GM18870 (cell line): Measurements from ENCODE around the gene PLD3.
"Not testable (repeated sequence)": the region's sequence is repeated elsewhere in the genome, so short reads cannot be mapped to it uniquely, and the experiment has no call there.

Source experiments
- ATAC-seq: cut with Tn5 transposase; IDR thresholded peaks from one replicate; pipeline ENCODE4 v1.9.1; 2021; ENCODE audit warnings: moderate library complexity; ENCODE audit not compliant: unreplicated experiment

PLD3 gene

DNA sequence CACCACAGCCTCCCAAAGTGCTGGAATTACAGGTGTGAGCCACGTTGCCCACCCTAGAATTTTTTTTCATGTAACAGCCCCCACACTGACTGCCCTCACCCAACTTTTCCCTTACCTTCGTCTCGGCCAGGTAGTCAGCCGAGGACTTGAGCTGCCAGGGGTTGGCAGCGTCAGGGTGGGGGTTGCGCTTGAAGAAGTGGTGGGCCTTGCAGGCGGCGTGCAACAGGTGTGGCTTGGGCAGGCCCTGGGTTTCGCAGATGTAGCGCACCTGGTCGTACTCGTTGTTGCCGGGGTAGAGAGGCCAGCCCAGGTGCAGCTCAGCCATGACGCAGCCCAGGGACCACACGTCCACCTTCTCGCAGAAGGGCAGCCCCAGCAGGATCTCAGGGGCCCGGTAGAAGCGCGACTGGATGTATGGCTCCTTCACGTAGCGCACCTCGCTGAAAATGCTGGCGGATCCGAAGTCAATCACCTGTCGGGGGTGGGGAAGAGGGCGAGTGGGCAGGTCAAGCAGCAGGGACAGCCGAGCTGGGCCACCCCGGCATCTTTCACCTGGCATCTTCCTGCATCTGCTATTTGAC lies 35.3 kb downstream of the PLD3 start:
- no peak for ATAC-seq

GRCh38 chr19:40387155-40387554 lies 38.7 kb downstream of the PLD3 start:
- no peak for ATAC-seq

DNA sequence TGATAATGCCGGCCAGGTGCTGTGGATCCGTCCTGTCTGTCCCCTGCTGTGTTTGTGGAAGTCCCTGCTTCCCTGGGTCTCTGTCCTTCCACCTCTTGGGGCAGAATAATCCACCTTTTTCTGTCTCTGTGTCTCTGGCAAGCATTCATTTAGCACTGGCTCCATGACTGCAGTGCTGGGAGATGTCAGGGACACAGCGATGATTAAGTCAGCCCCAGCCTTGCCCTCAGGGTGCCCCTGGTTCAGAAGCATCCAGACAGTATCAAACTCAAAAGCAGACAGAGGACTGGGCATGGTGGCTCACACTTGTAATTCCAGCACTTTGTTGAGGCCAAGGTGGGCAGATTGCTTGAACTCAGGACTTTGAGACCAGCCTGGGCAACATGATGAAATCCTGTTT lies 40.0 kb downstream of the PLD3 start:
- no peak for ATAC-seq

DNA sequence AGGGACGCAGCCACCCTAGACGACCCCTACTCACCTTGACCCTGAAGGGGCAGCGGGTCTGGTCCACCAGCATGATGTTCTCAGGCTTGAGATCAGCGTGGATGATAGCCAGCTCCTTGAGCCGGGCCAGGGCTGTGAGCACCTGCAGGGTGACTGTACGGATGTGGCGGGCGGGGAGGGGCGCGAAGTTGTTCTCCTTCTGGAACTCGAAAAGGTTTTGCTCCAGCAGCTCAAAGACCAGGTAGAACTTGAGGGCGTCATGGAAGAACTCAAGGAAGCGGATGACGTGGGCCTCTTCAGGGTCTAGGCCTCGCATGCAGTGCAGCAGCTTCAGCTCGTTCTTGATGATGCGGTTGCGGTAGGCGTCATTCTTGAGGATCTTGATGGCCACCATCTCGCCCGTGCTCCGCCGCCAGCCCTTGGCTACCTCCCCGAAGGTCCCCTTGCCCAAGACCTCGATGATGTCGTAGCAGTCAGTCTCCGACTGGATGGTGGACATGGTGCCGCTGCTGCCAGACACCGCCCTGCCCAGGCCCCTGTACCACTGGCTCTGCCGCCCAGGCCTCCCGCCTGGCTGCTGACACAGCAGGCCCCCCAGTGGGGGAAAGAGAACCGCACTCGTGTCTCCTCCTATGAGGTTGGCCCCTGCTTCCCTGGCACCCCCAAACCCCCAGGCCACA lies 41.0 kb downstream of the PLD3 start:
- ATAC-seq, result no peak

- ATAC-seq, result no peak
Observed at GRCh38 chr19:40390084-40390742, 41.7 kb downstream of the PLD3 start, which contains the start of gene HIPK4. HIPK4 (minus strand) TSS chr19:40390181; CDS start chr19:40389902, 279 bp downstream.

DNA sequence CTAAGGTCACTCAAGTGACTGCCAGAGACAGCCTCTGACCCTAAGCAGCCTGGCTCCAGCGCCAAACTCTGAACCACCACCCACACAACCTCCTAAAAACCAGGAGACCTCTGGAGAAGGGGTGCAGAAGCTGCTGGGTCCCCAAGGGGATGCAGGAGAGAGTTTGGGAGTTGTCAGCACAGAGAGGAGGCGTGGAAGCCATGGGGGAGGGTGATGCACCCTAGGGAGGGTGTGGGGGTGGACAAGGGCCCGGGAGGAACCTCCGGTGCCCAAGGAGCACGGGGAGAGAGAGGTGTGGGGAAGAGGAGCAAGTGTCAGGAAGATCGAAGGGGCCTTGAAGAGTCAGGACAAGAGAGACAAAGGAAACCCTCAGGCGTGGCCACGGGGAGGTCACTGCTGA lies 43.6 kb downstream of the PLD3 start:
- no peak for ATAC-seq

DNA sequence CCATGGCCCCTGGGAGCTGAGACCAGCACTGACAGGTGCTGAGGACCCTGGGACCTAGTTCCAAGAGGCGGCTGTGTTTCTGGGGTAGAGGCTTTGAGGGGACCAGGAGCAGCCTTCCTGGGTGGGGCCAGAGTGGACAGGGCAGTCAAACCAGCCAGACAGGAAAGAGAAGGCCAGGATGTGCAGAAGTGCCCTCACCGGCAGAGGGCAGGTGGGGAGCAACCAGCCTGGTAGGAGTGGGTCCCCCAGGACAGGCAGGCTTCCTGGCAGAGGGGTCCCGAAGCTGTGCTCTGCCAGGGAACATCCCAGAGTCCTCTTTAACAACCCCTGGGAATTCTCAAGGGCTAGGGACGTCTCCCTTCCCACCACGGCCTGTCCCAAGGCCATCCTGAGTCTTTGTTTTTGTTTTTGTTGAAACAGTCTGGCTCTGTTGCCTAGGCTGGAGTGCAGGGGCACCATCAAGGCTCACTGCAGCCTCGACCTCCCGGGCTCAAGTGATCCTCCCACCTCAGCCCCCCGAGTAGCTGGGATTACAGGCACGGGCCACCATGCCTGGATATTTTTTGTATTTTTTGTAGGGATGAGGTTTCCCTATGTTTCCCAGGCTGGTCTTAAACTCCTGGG lies 44.5 kb downstream of the PLD3 start:
- ATAC-seq, result no peak

GRCh38 chr19:40393894-40394815 lies 45.7 kb downstream of the PLD3 start:
- ATAC-seq, result no peak

DNA sequence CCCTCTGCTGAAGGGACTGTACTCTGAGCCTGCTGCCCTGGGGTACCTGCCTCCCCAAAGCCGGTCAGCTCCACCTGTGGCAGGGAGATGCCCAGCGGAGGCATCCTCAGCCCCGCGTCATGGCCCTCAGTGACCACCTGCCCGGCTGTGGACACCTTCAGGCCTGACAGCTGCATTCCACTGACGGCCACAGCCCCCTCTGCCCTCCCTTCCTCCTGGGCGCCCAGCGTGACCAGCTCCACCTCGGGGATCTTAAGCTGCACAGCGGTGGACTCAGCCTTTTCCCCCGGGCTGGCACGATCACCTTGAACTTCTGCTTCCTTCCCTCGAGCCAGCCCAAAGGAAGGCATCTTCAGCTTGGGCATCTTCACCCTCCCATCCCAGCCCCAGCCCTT lies 46.3 kb downstream of the PLD3 start:
- no peak for ATAC-seq

DNA sequence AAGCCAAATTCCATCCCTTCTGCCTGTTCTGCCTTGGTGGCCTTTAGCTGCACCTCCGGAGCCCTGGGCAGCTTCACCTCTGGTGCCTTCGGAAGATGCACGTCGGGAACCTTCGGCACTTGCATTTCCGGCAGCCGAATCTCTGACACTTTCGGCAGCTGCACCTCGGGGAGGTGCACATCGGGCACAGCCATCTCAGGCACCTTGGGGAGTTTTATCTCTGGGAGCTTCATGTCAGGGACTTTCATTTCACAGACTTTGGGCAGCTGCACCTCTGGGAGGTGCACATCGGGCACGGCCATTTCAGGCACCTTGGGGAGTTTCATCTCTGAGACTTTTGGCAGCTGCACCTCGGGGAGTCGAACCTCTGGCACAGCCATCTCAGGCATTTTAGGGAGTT lies 47.5 kb downstream of the PLD3 start:
- ATAC-seq, result no peak

DNA sequence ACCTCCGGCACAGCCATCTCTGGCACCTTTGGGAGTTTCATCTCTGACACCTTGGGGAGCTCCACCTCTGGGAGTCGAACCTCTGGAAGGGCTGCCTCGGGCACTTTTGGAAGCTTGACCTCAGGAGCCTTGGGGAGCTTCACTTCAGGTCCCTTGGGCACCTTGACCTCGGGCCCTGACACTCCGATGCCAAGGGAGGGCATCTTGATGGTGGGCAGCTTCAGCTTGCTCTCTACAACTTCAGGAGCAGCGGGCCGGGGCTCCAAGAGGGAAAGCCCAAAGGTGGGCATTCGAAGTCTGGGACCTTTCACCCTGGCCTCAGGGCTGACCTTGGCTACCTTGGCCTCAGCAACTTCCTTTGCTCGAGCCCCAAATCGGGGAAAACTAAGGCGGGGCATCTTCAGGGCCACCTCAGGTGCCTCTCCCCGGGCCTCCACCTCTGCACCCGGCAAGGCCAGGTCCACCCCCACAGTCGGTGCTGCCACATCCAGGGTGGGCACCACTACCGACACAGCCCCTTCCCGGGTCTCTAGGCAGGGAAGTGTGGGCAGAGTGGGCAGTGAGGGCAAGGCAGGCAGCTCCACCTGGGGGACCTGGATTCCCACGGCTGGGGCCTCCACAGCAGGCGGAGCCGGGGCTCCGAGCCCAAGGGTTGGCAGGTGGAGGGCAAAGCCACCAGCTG lies 48.5 kb downstream of the PLD3 start:
- no peak for ATAC-seq

DNA sequence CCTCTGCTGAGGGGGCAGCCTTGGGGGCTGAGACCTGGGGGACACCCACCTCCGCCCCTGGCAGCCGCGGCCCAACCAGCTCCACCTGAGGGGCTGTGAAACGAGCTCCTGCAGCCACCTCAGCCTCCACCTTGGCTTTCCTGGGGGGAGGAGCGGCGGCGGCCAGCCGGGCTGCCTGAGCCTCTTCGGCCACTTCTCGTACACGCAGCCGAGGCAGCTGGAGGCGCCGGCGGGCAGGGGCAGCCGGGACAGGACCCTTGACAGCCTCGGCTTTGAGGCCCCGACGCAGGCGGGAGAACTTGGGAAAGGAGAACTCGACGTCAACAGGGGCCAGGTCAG lies 49.0 kb downstream of the PLD3 start:
- ATAC-seq, result no peak

- no peak for ATAC-seq
Observed at GRCh38 chr19:40398417-40399131, 50.1 kb downstream of the PLD3 start.

GRCh38 chr19:40400559-40400958 lies 52.1 kb downstream of the PLD3 start:
- no peak for ATAC-seq

DNA sequence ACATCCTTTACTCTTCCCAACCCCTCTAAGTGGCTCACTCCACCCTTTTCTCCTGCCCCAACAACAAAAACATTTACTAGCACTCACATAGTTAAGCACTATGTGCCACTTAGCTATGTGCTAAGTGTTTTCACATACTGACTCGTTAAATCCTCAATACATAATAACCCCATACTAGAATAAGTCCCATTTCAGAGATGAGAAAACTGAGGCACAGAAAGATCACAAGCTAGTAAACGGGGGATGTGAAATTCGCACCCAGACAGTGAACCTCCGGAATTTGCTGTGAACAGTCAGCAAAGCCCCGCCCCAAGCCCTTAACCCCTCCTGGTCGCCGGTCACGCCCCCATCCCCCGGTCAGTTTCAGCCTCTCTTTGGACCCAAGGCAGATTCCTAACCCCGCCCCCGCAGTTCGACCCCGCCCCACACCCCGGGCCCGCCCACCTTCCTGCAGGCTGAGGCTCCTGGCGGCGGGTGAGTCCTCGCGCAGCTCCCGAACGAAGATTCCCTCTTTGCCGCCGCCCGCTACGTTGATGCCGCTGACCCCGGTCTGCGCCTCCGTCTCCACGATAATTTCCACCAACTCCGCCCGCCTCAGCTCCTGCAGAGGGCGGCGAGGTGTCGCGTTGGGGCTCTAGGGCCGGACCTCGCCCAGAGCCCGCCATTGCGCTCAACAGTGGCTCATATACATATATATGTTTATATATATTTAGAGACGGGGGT lies 54.9 kb downstream of the PLD3 start:
- no peak for ATAC-seq

- no peak for ATAC-seq
Observed at GRCh38 chr19:40407714-40408597, 59.5 kb downstream of the PLD3 start.

- ATAC-seq, result not testable (repeated sequence)
Observed at GRCh38 chr19:40408598-40408925, 60.1 kb downstream of the PLD3 start.

GRCh38 chr19:40410030-40410389 lies 61.5 kb downstream of the PLD3 start:
- no peak for ATAC-seq
